Activated T-cell treated with anti-CD3 and anti-CD28 coated beads, Interleukin-2, amount 50 U/mL, for 24 hours (primary cell): ENCODE measurements around the gene KSR2.
"Not testable (repeated sequence)": the region's sequence is repeated elsewhere in the genome, so short reads cannot be mapped to it uniquely, and the experiment has no call there.

ENCODE experiments used
- DNase-seq: peaks from one replicate; pipeline ENCODE4 v3.0.0-alpha.2; 2020
- H3K27ac Mint-ChIP-seq: 2 replicates; pipeline ENCODE4 v1.8.0; 2020; ENCODE audit warnings: mild to moderate bottlenecking, mixed read lengths
- H3K27me3 Mint-ChIP-seq: 2 replicates; pipeline ENCODE4 v1.8.0; 2020; ENCODE audit warnings: mixed read lengths
- H3K36me3 Mint-ChIP-seq: 2 replicates; pipeline ENCODE4 v1.8.0; 2020; ENCODE audit warnings: low read depth, mixed read lengths
- H3K4me1 Mint-ChIP-seq: 2 replicates; pipeline ENCODE4 v1.8.0; 2020; ENCODE audit warnings: low read depth, mixed read lengths
- H3K4me3 Mint-ChIP-seq: 2 replicates; pipeline ENCODE4 v1.8.0; 2020; ENCODE audit warnings: mild to moderate bottlenecking, moderate library complexity, mixed read lengths
- H3K9me3 Mint-ChIP-seq: 2 replicates; pipeline ENCODE4 v1.8.0; 2020; ENCODE audit warnings: mixed read lengths

Gene KSR2

DNA sequence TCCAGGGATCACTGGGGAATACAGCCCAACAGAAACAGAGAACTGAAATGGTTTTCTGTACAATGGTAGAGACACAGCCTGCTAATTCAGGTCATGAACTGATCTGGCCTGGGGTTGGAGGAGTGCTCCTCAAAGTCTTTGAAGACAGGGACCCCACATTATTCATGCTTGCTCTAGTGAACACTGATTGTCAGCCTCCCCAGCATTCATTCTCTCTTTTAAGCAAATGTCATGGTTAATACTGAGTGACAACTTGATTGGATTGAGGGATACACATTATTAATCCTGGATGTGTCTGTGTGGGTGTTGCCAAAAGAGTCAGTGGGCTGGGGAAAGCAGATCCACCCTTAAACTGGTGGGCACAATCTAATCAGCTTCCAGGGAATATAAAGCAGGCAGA, 319.0 kb downstream of the KSR2 start:
- peaks cover 13% of the 10 kb centered on the region for H3K9me3 Mint-ChIP-seq
- DNase-seq = no peak
- H3K27me3 Mint-ChIP-seq = peaks cover 8% of the 10 kb centered on the region
- no peak overlapping the region for H3K27ac Mint-ChIP-seq
- no peaks in the 10 kb centered on the region for H3K4me1 Mint-ChIP-seq
- H3K36me3 Mint-ChIP-seq = no peaks in the 10 kb centered on the region
- H3K4me3 Mint-ChIP-seq = no peak overlapping the region

- DNase-seq = no peak
- peaks cover 7% of the 10 kb centered on the region for H3K9me3 Mint-ChIP-seq
- H3K4me1 Mint-ChIP-seq = no peaks in the 10 kb centered on the region
- no peaks in the 10 kb centered on the region for H3K36me3 Mint-ChIP-seq
- peaks cover 8% of the 10 kb centered on the region for H3K27me3 Mint-ChIP-seq
- no peak overlapping the region for H3K4me3 Mint-ChIP-seq
- no peak overlapping the region for H3K27ac Mint-ChIP-seq
Measured at GRCh38 chr12:117646520-117646919, 322.3 kb downstream of the KSR2 start.

GRCh38 chr12:117645473-117645872, 323.3 kb downstream of the KSR2 start:
- Mint-ChIP-seq H3K4me1 (no peaks in the 10 kb centered on the region), H3K36me3 (no peaks in the 10 kb centered on the region), H3K27me3 (peaks cover 8% of the 10 kb centered on the region), H3K9me3 (peaks cover 2% of the 10 kb centered on the region), H3K27ac (no peak overlapping the region), H3K4me3 (no peak overlapping the region)
- no peak for DNase-seq

DNA sequence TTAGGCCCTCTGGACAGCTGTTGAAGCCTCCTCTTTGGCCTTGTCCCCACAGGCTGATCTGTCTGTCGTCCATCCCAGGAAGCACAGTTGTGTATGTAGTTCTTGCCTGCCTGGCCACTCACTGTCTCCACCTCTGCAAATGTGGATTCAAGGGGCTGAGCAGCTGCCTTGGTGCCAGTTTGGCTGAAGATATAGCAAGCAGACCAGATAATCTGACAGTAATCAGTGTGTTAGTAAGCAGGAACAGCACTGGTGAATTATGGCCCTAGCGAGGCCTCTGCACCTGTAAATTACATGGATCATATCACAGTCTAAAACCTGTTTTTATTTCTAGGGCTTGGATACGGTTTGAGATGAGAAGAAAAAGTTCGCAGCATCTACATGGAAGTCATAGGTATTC, 324.8 kb downstream of the KSR2 start:
- peaks cover 2% of the 10 kb centered on the region for H3K9me3 Mint-ChIP-seq

DNA sequence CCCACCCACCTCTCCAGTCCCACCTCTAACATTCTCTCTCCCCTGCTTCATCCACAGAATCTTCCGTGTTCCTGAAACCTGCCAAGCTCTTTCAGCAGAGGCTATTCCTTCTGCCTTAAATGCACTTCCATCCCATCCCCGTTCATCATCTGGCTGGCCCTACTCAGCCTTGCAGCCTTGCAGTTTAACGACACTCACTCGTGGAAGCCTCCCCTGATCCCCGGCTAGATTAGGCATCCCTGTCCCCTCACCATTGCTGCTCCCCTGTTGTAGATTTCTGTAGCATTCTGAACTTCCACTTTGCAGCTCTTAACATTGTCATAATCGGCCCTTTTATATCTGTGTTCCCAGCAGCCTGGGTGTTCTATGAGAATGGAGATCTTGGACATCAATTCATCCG, 326.9 kb downstream of the KSR2 start:
- DNase-seq = no peak
- Mint-ChIP-seq H3K9me3 (peaks cover 3% of the 10 kb centered on the region), H3K36me3 (no peaks in the 10 kb centered on the region), H3K27ac (no peak overlapping the region), H3K4me1 (no peaks in the 10 kb centered on the region), H3K27me3 (peaks cover 6% of the 10 kb centered on the region), H3K4me3 (no peak overlapping the region)

More for the DNA sequence above, 324.8 kb downstream of the KSR2 start:
- no peak overlapping the region for H3K4me3 Mint-ChIP-seq
- no peaks in the 10 kb centered on the region for H3K36me3 Mint-ChIP-seq
- no peaks in the 10 kb centered on the region for H3K4me1 Mint-ChIP-seq
- H3K27me3 Mint-ChIP-seq = peaks cover 8% of the 10 kb centered on the region
- DNase-seq = no peak
- H3K27ac Mint-ChIP-seq = no peak overlapping the region

- peaks cover 2% of the 10 kb centered on the region for H3K27me3 Mint-ChIP-seq
- DNase-seq = no peak
- H3K4me1 Mint-ChIP-seq = no peaks in the 10 kb centered on the region
- no peaks in the 10 kb centered on the region for H3K36me3 Mint-ChIP-seq
- H3K4me3 Mint-ChIP-seq = no peak overlapping the region
- H3K9me3 Mint-ChIP-seq = peaks cover 8% of the 10 kb centered on the region
- H3K27ac Mint-ChIP-seq = no peak overlapping the region
Measured at GRCh38 chr12:117640511-117640910, 328.3 kb downstream of the KSR2 start.

GRCh38 chr12:117629454-117629853, 339.3 kb downstream of the KSR2 start:
- H3K27ac Mint-ChIP-seq = no peak overlapping the region
- peaks cover 2% of the 10 kb centered on the region for H3K9me3 Mint-ChIP-seq
- H3K4me3 Mint-ChIP-seq = no peak overlapping the region
- no peak for DNase-seq
- H3K36me3 Mint-ChIP-seq = no peaks in the 10 kb centered on the region
- no peaks in the 10 kb centered on the region for H3K4me1 Mint-ChIP-seq
- H3K27me3 Mint-ChIP-seq = peaks cover 4% of the 10 kb centered on the region

DNA sequence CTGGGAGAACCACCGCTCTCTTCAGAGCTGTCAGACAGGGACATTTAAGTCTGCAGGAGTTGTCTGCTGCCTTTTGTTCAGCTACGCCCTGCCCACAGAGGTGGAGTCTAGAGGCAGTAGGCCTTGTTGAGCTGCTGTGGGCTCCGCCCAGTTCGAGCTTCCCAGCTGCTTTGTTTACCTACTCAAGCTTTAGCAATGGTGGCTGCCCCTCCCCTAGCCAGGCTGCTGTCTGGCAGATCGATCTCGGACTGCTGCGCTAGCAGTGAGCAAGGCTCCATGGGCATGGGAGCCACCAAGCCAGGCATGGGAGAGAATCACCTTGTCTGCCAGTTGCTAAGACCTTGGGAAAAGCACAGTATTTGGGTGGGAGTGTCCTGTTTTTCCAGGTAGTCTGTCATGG, 340.1 kb downstream of the KSR2 start:
- not testable (repeated sequence) for H3K36me3 Mint-ChIP-seq, H3K27ac Mint-ChIP-seq, H3K4me1 Mint-ChIP-seq

GRCh38 chr12:117622741-117623140, 346.0 kb downstream of the KSR2 start:
- Mint-ChIP-seq H3K27me3 (no peaks in the 10 kb centered on the region), H3K9me3 (peaks cover 6% of the 10 kb centered on the region), H3K36me3 (no peaks in the 10 kb centered on the region), H3K4me3 (no peak overlapping the region), H3K4me1 (no peaks in the 10 kb centered on the region), H3K27ac (no peak overlapping the region)
- no peak for DNase-seq

More for the DNA sequence above, 340.1 kb downstream of the KSR2 start:
- H3K27me3 Mint-ChIP-seq, H3K4me3 Mint-ChIP-seq, H3K9me3 Mint-ChIP-seq, DNase-seq: not testable (repeated sequence)

GRCh38 chr12:117622087-117622486, 346.7 kb downstream of the KSR2 start:
- no peaks in the 10 kb centered on the region for H3K36me3 Mint-ChIP-seq
- peaks cover 6% of the 10 kb centered on the region for H3K9me3 Mint-ChIP-seq
- H3K4me1 Mint-ChIP-seq = no peaks in the 10 kb centered on the region
- no peak overlapping the region for H3K27ac Mint-ChIP-seq
- no peak overlapping the region for H3K4me3 Mint-ChIP-seq
- no peak for DNase-seq
- no peaks in the 10 kb centered on the region for H3K27me3 Mint-ChIP-seq

- no peaks in the 10 kb centered on the region for H3K9me3 Mint-ChIP-seq
- no peaks in the 10 kb centered on the region for H3K4me1 Mint-ChIP-seq
- no peak for DNase-seq
- H3K4me3 Mint-ChIP-seq = no peak overlapping the region
- no peak overlapping the region for H3K27ac Mint-ChIP-seq
- H3K27me3 Mint-ChIP-seq = no peaks in the 10 kb centered on the region
- no peaks in the 10 kb centered on the region for H3K36me3 Mint-ChIP-seq
Measured at GRCh38 chr12:117607778-117608177, 361.0 kb downstream of the KSR2 start.

- Mint-ChIP-seq H3K36me3 (no peaks in the 10 kb centered on the region), H3K27me3 (no peaks in the 10 kb centered on the region), H3K27ac (no peak overlapping the region), H3K4me1 (no peaks in the 10 kb centered on the region), H3K9me3 (no peaks in the 10 kb centered on the region), H3K4me3 (no peak overlapping the region)
- no peak for DNase-seq
Measured at GRCh38 chr12:117606945-117607344, 361.8 kb downstream of the KSR2 start.

GRCh38 chr12:117606024-117606423, 362.8 kb downstream of the KSR2 start:
- no peak overlapping the region for H3K4me3 Mint-ChIP-seq
- H3K36me3 Mint-ChIP-seq = no peaks in the 10 kb centered on the region
- no peaks in the 10 kb centered on the region for H3K4me1 Mint-ChIP-seq
- H3K27ac Mint-ChIP-seq = no peak overlapping the region
- H3K9me3 Mint-ChIP-seq = no peaks in the 10 kb centered on the region
- no peak for DNase-seq
- no peaks in the 10 kb centered on the region for H3K27me3 Mint-ChIP-seq

DNA sequence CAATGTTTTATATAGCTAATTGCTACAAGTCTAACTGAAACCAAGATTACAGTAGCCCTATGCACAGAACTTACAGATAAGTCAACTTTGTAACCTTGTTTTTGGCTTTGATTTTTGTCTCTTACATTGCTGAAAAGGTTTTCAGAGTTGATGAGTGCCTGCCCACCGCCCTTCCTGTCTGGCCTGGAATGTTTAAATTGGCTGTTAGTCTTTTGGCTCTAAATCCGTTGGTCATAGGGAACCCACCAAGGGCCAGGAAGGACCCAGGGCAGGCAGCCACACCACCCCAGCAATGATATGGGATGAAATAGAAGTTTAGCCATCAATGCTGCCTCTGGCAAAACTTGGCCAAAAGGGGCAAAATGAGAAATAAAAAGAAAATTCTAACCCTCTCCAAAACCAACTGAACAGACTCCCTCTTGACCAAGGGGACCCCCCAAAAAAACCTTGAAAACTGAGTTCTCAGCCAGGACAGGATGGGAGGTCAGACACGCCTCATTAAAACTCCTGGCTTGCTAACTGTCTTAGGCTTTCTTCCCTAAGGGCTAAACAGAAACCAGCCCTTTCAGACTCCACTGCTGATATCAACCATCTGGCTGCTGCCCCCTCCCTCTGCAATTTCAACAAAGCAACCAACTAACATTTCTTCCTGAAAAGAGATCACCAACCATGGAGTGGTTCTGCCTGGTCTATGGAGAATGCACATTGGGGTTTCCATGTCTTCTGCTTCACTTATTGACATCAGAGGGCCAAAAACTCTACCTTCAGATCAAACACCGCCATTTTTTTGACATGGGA, 365.3 kb downstream of the KSR2 start:
- H3K27ac Mint-ChIP-seq = no peak overlapping the region
- no peaks in the 10 kb centered on the region for H3K4me1 Mint-ChIP-seq
- no peaks in the 10 kb centered on the region for H3K36me3 Mint-ChIP-seq
- no peak overlapping the region for H3K4me3 Mint-ChIP-seq
- no peak for DNase-seq
- no peaks in the 10 kb centered on the region for H3K9me3 Mint-ChIP-seq
- no peaks in the 10 kb centered on the region for H3K27me3 Mint-ChIP-seq

DNA sequence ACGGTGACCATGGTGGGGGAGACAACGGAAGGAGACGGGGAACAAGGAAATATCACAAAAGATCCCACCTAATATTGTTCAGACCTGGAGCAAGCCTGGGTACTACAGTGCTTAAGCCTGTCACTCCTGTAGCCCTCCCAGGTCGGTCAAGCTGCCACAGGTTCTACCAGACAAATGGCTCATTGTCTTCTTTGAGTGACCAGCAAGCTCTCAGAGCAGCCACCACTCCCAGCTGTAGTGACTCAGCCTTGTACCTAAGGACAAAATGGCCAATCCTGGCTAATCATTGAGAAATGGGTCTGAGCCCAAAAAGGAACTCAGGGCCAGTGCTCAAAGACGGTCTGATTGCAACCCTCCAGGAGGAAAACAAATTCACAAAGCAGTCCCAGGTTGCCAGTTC, 368.9 kb downstream of the KSR2 start:
- peaks cover 5% of the 10 kb centered on the region for H3K9me3 Mint-ChIP-seq
- H3K4me1 Mint-ChIP-seq = no peaks in the 10 kb centered on the region
- H3K27ac Mint-ChIP-seq = no peak overlapping the region
- no peaks in the 10 kb centered on the region for H3K27me3 Mint-ChIP-seq
- DNase-seq = no peak
- no peaks in the 10 kb centered on the region for H3K36me3 Mint-ChIP-seq
- no peak overlapping the region for H3K4me3 Mint-ChIP-seq

GRCh38 chr12:117596968-117597367, 371.8 kb downstream of the KSR2 start:
- no peaks in the 10 kb centered on the region for H3K36me3 Mint-ChIP-seq
- H3K4me3 Mint-ChIP-seq = no peak overlapping the region
- no peak for DNase-seq
- H3K9me3 Mint-ChIP-seq = peaks cover 5% of the 10 kb centered on the region
- H3K27me3 Mint-ChIP-seq = no peaks in the 10 kb centered on the region
- H3K27ac Mint-ChIP-seq = no peak overlapping the region
- H3K4me1 Mint-ChIP-seq = no peaks in the 10 kb centered on the region
